HepG2 (cell line): ENCODE results near the gene AKT2. TPM values are rescaled to one million over a fixed set of nuclear protein-coding genes. Genes with fewer than 3 reads are reported as not detected.

Experiments
- ARID4A ChIP-seq: sonication (generic); formaldehyde crosslinking; IDR thresholded peaks from 2 replicates; pipeline ENCODE4 v1.5.0; 2020; ENCODE audit warnings: mild to moderate bottlenecking, missing genetic modification reagents, borderline replicate concordance
- ATF6 ChIP-seq: sonication (generic); formaldehyde crosslinking; conservative IDR thresholded peaks from 2 replicates; pipeline ENCODE4 v1.4.0; 2020; ENCODE audit warnings: missing genetic modification reagents
- ATRX ChIP-seq: sonication (generic); formaldehyde crosslinking; IDR thresholded peaks from 2 replicates; pipeline ENCODE4 v1.4.0; 2020; ENCODE audit warnings: missing genetic modification reagents, borderline replicate concordance
- DMTF1 ChIP-seq: sonication (generic); formaldehyde crosslinking; IDR thresholded peaks from 2 replicates; pipeline ENCODE4 v1.4.0; 2020; ENCODE audit warnings: mild to moderate bottlenecking, missing genetic modification reagents
- GABPA ChIP-seq, 2 experiments: IDR thresholded peaks; 2 replicates each; pipeline ENCODE4 v1.6.1; 2011 to 2016; ENCODE audit warnings: low read depth in 2 of 2, low read length in 1 of 2, missing biosample characterization in 1 of 2, missing genetic modification characterization in 1 of 2
- KDM5B ChIP-seq: sonication (generic); formaldehyde crosslinking; IDR thresholded peaks from 2 replicates; pipeline ENCODE4 v1.4.0; 2020; ENCODE audit warnings: missing genetic modification reagents, mild to moderate bottlenecking, borderline replicate concordance
- KLF6 ChIP-seq: IDR thresholded peaks from 2 replicates; pipeline ENCODE4 v1.8.0; 2016; ENCODE audit warnings: missing biosample characterization, missing genetic modification reagents
- MYC ChIP-seq: sonication (generic); formaldehyde crosslinking; IDR thresholded peaks from 2 replicates; pipeline ENCODE4 v1.9.0; 2021; ENCODE audit warnings: missing genetic modification reagents, borderline replicate concordance
- NAIF1 ChIP-seq: sonication (generic); formaldehyde crosslinking; IDR thresholded peaks from 2 replicates; pipeline ENCODE4 v1.5.0; 2020; ENCODE audit warnings: mild to moderate bottlenecking, missing genetic modification reagents, borderline replicate concordance
- NCOA1 ChIP-seq: sonication (generic); formaldehyde crosslinking; IDR thresholded peaks from 2 replicates; pipeline ENCODE4 v1.9.0; 2021; ENCODE audit warnings: missing genetic modification reagents
- POLR2A ChIP-seq, 2 experiments: IDR thresholded peaks; 2 replicates each; pipeline ENCODE4 v1.6.1; 2011; ENCODE audit warnings: low read depth in 2 of 2, low read length in 2 of 2, mild to moderate bottlenecking in 1 of 2, moderate library complexity in 1 of 2; ENCODE audit not compliant: insufficient read depth in 1 of 2
- TBX2 ChIP-seq: sonication (generic); formaldehyde crosslinking; IDR thresholded peaks from 2 replicates; pipeline ENCODE4 v1.5.0; 2020; ENCODE audit warnings: missing genetic modification reagents, mild to moderate bottlenecking, borderline replicate concordance
- WIZ ChIP-seq: sonication (generic); formaldehyde crosslinking; IDR thresholded peaks from 2 replicates; pipeline ENCODE4 v1.5.1; 2020; ENCODE audit warnings: mild to moderate bottlenecking, missing genetic modification reagents
- ZFP36 ChIP-seq: fragments of 150-350 bp; IDR thresholded peaks from 2 replicates; pipeline ENCODE4 v1.6.1; 2018; ENCODE audit warnings: borderline replicate concordance, low read length, low read depth; ENCODE audit not compliant: partially characterized antibody
- ZNF670 ChIP-seq: sonication (generic); formaldehyde crosslinking; IDR thresholded peaks from 2 replicates; pipeline ENCODE4 v1.8.0; 2022; ENCODE audit warnings: mild to moderate bottlenecking, missing genetic modification reagents, borderline replicate concordance
- ZNF710 ChIP-seq: sonication (generic); formaldehyde crosslinking; IDR thresholded peaks from 2 replicates; pipeline ENCODE4 v1.5.0; 2020; ENCODE audit warnings: mild to moderate bottlenecking, missing genetic modification reagents, borderline replicate concordance
- ZNF891 ChIP-seq: sonication (generic); formaldehyde crosslinking; IDR thresholded peaks from 2 replicates; pipeline ENCODE4 v1.5.0; 2020; ENCODE audit warnings: mild to moderate bottlenecking, missing genetic modification reagents
- polyA plus RNA-seq, 8 experiments: library from polyadenylated mRNA; depleted of rRNA in 3 of 8; stranded (reverse) in 7 of 8; unstranded in 1 of 8; fragments of >200 nt; fragmentation: Illumina TruSeq in 4 of 8; extraction: Trizol in 4 of 8; gene quantifications; 2 replicates each; pipeline versions ENCODE4 v1.2.1 to v1.2.3, GENCODE V29; 2011 to 2016; ENCODE audit warnings: low read depth in 4 of 8, missing spikeins in 1 of 8, mixed read lengths in 1 of 8; ENCODE audit not compliant: insufficient read depth in 1 of 8
- total RNA-seq, 5 experiments: library from RNA; depleted of rRNA; stranded (reverse); fragments of >200 nt; fragmentation: Illumina TruSeq; extraction: Trizol; gene quantifications; 2 replicates each; pipeline ENCODE4 v1.2.3, GENCODE V29; 2016; ENCODE audit warnings: low read depth in 1 of 5

AKT2 gene
- total and polyA plus RNA-seq, 2 of the 13 experiments (the other 11 are each of a cell fraction or from before 2014, with no cell fraction given), result 82.1 to 173 TPM

- TF ChIP-seq KLF6 (0 out of 2 replicates have a peak, but pooled peaks have one; percentile 18), ZNF710 (no peak), ZNF891 (no peak), ARID4A (CRISPR knock-in tag) (no peak), GABPA (IDR thresholded peaks at IDR 0.05; ENCODE audit: low read depth, low read length) (peak; percentile 76), GABPA (CRISPR knock-in tag; IDR thresholded peaks at IDR 0.05; ENCODE audit: low read depth) (peak; percentile 91), ATF6 (CRISPR knock-in tag) (0 out of 2 replicates have a peak, but pooled peaks have one; percentile 39), MYC (CRISPR knock-in tag) (no peak), NCOA1 (CRISPR knock-in tag) (no peak), ZNF670 (CRISPR knock-in tag) (0 out of 2 replicates have a peak, but pooled peaks have one; percentile 10), ATRX (CRISPR knock-in tag) (no peak), ZFP36 (no peak), NAIF1 (0 out of 2 replicates have a peak, but pooled peaks have one; percentile 59), WIZ (CRISPR knock-in tag) (no peak; the same call in 1 of the 2 replicates), POLR2A (IDR thresholded peaks at IDR 0.05; ENCODE audit: insufficient read depth in 1 of 2, low read depth in 2 of 2, low read length in 2 of 2) (peak in 1 of 2 experiments; percentile 62; a peak in 1 of 4 replicates), KDM5B (CRISPR knock-in tag) (0 out of 2 replicates have a peak, but pooled peaks have one; percentile 4), DMTF1 (CRISPR knock-in tag) (0 out of 2 replicates have a peak, but pooled peaks have one; percentile 18), TBX2 (CRISPR knock-in tag) (peak; percentile 22; the same call in 1 of the 2 replicates)
Measured at GRCh38 chr19:40285353-40286234, 449 bp upstream of the AKT2 start (continued).
